ENCODE measurements around the gene LRRC10B.

DNA sequence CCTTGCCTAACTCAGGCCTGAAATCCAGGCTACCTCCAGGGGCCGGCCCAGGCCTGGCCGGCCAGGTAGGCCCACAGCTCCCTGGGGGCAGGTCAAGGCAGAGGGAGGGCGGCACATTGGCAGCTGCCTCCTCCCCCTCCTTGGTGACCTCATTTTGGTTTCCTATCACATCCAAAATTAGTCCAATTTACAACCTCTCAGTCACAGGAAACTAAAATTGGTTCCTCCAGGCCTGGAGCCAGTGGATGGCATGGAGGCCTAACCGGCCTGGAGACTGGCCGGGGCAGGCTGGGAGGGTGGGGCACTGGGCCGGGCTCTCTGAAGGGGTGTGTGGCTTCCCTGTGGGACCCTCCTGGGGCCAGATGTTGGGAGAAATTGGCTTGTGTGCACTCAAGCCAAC is 35.9 kb downstream of the LRRC10B start:
- TF ChIP-seq YY1 (IDR thresholded peaks at IDR 0.05; ENCODE audit: insufficient read depth, insufficient read length) (no peak), ZNF274 (IDR thresholded peaks at IDR 0.05; ENCODE audit: low read depth, low read length) (no peak)
